ENCODE data around the gene GALNT13.

The GALNT13 gene

GRCh38 chr2:154132827-154133226 lies 261.1 kb downstream of the GALNT13 start:
- no peak for DNase-seq

DNA sequence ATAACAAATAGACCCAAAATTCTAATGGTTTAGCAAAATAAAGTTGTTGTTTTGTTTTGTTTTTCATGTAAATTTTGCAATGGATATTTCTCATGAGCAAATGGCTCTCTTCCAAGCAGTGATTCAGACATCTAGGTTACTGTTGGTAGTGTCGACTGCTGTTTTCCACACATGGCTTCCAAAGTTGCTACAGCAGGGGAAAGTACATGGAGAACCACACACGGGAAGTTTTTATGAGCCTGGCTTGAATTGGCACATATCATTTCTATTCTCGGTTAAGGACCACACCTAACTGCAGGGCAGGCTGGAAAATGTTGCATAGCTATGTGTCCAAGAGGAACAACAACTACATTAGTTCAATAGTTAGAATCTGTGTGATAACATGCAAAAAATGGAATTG lies 262.1 kb downstream of the GALNT13 start:
- DNase-seq: no peak

DNA sequence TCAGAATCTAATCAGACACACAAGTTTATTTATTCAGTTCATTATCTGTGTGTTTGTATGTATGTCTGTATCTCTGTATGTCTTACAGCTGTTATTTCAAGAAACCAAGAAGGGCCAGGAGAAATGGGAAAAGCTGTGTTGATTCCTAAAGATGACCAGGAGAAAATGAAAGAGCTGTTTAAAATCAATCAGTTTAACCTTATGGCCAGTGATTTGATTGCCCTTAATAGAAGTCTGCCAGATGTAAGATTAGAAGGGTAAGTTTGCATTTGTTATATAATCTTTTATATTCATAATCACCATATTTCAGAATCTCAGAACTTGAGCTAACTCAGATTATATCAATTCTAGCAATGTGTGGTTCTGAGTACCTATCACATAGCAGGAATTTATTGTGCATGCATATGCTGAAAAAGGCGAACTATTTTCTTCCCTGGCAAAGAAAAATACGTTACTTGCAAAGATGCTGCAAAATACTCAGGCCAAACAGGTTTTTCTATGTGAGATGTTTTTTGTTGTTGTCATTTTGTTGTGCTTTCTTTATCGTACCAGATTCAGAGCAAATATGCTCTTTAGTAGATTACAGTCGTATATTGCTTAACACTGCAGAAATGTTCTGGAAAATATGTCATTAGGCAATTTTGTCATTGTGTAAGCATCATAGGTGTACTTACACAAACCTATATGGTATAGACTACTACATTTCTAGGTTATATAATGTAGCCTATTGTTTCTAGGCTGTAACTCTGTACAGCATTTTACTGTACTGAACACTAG lies 268.7 kb downstream of the GALNT13 start:
- no peak for DNase-seq

DNA sequence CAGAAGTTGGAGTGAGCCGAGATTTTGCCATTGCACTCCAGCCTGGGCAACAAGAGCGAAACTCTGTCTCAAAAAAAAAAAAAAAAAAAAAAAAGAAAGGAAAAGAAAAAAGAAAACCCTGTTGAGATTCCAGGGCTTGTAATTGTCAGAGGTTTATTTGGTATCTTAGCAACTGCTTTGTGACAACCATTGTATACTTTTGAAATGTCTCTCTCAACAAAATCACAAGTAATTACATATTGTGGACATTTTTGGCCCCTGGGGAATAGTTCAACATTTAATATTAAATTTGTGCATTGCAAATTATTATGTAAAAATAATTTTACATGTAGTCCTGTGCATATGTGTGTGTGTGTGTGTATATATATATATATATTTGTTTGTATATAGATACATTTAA lies 270.8 kb downstream of the GALNT13 start:
- no peak for DNase-seq

GRCh38 chr2:154143105-154143504 lies 271.4 kb downstream of the GALNT13 start:
- no peak for DNase-seq

DNA sequence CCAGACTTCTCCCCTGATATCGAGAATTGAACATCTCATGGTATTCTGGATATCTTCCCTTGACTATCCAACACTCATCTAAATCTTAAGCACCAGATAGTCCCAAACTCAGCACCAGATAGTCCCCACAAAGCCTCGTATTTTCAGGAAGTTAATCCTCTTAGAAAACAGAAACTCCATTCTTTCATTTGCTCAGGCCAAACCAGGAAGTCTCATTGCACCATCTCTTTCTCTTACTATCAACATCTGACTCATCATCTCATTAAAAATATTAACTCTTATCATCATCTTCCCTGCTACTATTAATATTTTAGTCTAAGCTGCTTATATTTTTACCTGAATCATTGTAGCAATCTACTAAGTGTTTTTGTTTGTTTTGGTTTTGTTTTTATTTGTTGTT lies 286.4 kb downstream of the GALNT13 start:
- DNase-seq: no peak

- DNase-seq: no peak
Measured at GRCh38 chr2:154161286-154161685, 289.6 kb downstream of the GALNT13 start.

DNA sequence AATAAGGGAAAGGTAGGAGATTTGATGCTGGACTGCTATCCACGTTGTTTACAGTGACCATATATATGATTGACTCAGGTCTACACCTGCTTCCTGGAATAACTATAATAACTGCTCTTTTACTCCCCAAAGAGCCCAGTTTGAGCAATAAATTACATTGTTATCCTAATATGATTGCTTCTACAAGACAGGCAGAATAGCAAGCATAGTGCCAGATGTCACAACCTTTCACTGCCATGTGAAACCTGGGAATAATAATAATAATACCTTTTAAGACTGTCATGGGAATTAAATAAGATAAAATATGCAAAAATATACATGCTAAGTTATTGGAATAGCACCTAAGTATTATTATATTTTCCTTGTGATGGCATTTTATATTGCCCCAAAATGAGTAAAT lies 298.7 kb downstream of the GALNT13 start:
- DNase-seq: no peak

GRCh38 chr2:154173164-154173563 lies 301.4 kb downstream of the GALNT13 start:
- DNase-seq: no peak

GRCh38 chr2:154173919-154174318 lies 302.2 kb downstream of the GALNT13 start:
- DNase-seq: no peak

GRCh38 chr2:154182008-154182407 lies 310.3 kb downstream of the GALNT13 start:
- no peak for DNase-seq

DNA sequence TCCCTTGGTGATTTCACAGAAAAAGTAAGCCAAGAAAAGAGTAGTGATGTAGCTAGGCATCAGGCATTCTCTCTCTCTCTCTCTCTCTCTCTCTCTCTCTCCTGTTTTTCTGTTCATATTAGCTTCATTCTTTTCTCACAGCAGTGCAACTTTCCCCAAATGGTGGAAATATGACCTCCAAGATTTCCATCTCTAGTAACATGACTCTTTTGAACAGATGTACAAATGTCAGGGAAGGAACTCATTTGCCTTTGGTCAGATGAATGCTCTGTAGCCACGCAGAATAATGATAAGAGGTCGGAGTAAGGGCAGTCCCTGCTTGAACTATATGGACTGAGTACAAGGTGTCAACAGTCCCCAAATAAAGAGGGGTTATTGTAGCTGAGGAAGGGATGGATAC lies 316.2 kb downstream of the GALNT13 start:
- no peak for DNase-seq

DNA sequence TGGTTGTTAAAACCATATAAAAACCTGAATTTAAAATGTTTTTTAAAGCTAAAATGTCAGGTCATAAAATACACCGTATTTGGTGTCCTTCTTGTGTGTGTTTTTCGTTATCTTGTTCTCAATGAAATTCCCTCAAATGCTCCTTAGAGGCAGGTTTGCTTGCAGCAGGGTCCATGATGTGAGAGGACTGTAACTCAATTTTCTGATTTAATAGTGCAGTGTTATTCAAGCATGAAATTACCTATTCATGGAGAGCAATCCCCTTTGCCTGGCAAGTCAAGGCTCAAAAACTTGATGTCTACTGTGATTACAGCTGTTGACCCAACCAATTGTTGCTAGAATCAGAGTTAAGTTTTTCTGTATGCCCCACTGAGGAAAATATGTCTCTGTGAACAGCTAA lies 318.2 kb downstream of the GALNT13 start:
- no peak for DNase-seq

DNA sequence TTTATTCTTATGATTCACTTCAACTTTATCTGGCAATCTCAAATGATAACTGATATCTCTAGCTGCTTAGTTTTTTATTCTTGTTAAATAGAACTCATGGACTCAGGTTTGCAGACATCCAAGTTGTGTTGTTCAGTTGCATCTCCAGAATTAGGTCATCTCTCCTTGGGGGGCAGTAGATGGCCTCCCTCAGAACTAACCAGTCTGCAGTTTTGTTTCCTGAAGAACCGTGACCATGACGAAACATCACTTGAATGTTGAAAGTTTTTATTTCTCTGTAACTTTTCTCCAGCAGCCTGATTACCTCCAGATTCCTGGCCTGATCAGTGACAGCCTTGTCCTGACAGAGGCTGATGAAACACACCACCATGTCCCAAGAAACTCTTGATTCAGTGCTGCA lies 321.5 kb downstream of the GALNT13 start:
- no peak for DNase-seq

- no peak for DNase-seq
Measured at GRCh38 chr2:154194909-154195643, 323.4 kb downstream of the GALNT13 start.

DNA sequence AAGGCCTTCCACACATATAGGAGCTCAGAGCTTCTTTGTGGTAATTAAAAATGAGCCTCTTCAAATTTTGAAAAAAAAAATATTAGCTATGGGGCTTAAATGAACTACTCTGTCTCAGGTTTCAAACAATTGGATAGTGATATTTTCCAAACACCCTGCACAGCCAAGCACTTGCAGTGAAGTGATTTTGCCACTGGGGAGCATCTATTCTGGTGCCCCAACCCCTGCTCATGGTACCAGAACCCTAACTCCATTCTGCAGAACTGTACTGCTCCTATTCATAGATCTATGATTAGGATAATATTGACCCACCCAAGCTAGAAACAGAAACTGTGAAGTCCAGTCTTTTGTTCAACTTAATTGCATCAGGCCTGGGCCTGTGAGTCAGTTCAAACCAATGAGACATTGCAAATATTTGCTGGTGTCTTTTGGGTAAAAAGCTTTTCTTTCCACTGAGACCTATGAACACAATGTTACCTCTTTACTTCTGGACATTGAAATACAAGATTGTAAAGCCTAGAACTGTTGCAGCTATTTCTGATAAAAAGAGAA lies 324.0 kb downstream of the GALNT13 start:
- no peak for DNase-seq

DNA sequence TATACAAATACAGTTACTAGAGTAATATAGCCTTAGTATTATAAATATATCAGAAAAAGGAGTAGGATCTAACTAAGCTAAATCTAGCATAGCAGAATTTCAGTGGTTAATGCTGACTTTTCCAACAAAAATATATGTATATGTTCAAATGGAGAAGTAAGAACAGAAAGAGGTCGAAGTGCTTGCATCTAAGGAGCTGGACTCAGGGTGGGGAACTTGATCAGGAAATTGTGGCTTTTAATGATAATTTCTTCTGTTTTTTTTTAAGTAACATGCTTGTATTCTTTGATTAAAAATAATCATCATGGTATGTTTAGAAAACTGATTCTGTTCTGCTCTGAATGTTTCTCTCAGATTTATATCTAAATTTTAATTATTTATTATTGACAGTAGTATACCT lies 327.1 kb downstream of the GALNT13 start:
- DNase-seq: no peak

DNA sequence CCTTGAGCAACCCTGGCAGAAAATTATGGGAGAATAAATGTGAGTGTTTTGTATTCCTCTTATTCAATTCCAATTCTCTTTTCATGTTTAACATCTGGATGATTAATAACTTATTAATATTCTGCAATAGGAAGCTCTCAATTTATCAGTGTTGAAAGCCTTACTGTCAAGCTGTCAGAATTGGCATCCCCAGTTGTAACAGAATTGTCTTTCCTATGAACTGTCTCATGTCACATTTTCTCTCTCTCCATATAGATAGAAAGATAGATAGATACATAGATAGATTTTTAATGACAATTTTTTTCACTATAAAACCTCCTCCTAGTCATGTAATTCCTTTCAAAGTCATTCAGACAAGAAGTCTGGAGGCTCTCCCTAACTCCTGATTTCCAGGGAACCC lies 331.5 kb downstream of the GALNT13 start:
- no peak for DNase-seq

GRCh38 chr2:154203902-154204301 lies 332.2 kb downstream of the GALNT13 start:
- no peak for DNase-seq

- DNase-seq: no peak
Measured at GRCh38 chr2:154207288-154208047, 335.7 kb downstream of the GALNT13 start.

DNA sequence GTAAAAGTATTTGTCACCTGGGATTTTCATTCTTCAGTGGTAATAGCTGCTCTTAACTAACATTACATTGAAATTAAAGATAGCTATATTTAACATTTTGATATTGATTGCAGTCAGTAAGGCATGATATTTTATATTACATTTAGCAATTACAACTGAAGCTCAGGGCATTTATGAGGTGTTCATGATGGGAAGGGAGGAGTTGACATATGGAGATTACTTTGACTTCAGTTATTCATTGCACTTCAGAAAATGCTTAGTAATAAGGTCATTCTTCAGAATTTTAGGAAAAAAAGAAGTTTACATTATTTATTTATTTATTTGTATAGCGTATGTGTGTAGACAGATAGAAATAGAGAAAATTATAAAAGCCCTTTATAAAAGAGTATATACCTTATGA lies 352.0 kb downstream of the GALNT13 start:
- no peak for DNase-seq

DNA sequence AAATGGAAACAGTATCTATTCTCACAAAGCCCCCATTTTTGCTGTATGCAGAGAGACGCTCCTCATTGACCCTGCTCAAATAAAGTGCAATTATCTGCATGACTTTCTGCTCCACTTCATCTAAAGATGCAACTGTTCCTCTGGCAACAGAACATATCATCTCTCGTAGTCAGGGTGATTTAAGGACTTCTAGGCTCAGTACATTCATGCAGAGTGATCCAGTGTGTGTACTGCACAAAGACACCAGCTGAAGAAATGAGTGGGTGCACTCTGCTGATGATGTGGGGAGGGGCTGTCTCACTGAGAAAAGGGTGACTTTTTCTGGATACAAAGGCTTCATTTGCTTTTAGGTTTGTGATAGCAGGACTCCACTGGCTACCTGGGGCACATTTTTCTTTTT lies 355.2 kb downstream of the GALNT13 start:
- no peak for DNase-seq

GRCh38 chr2:154228566-154229280 lies 357.0 kb downstream of the GALNT13 start:
- no peak for DNase-seq
